ENCODE results near the gene SHISA8.

GRCh38 chr22:41947424-41948080, 32.7 kb upstream of the SHISA8 start:
- no peak for TF ChIP-seq CTCF (IDR thresholded peaks at IDR 0.05; ENCODE audit: low read length)
- no peak for TF ChIP-seq EZH2 (IDR thresholded peaks at IDR 0.05; ENCODE audit: borderline replicate concordance, low read length)

All from OCI-LY1 (cell line).